K562 (cell line): ENCODE measurements around the gene CAMK1D.

Experiments
- ELF4 ChIP-seq: fragments of 450-650 bp; formaldehyde crosslinking; IDR thresholded peaks from 2 replicates; pipeline ENCODE4 v1.4.0; 2022; ENCODE audit warnings: missing genetic modification characterization
- EZH2 ChIP-seq: IDR thresholded peaks from 2 replicates; pipeline ENCODE4 v1.6.1; 2012; ENCODE audit warnings: low read depth, mild to moderate bottlenecking, inconsistent platforms, low read length, borderline replicate concordance
- MTA1 ChIP-seq: fragments of 450-650 bp; IDR thresholded peaks from 2 replicates; pipeline ENCODE4 v1.6.1; 2017; ENCODE audit warnings: borderline replicate concordance
- PHF20 ChIP-seq: fragments of 450-650 bp; IDR thresholded peaks from 2 replicates; pipeline ENCODE4 v1.6.1; 2018; ENCODE audit not compliant: partially characterized antibody
- TAF1 ChIP-seq: IDR thresholded peaks from 2 replicates; pipeline ENCODE4 v1.6.1; 2011; ENCODE audit warnings: mild to moderate bottlenecking, low read length, moderate library complexity; ENCODE audit not compliant: insufficient read depth, control insufficient read depth, severe bottlenecking; ENCODE audit errors: extremely low read depth
- TEAD4 ChIP-seq, 2 experiments: sonication (generic) in 1 of 2; formaldehyde crosslinking in 1 of 2; IDR thresholded peaks; 2 replicates each; pipeline versions ENCODE4 v1.6.1 to v1.8.0; 2012 to 2022; ENCODE audit warnings: borderline replicate concordance in 1 of 2, inconsistent platforms in 1 of 2, low read length in 1 of 2, mild to moderate bottlenecking in 1 of 2, missing genetic modification reagents in 1 of 2
- YY1 ChIP-seq, 3 experiments: IDR thresholded peaks; 2 replicates each; pipeline ENCODE4 v1.6.1; 2011; ENCODE audit warnings: low read length in 2 of 3, mild to moderate bottlenecking in 2 of 3, moderate library complexity in 2 of 3, borderline replicate concordance in 1 of 3, control low read depth in 1 of 3, low read depth in 1 of 3; ENCODE audit not compliant: insufficient read depth in 3 of 3, insufficient replicate concordance in 2 of 3, control insufficient read depth in 1 of 3, insufficient read length in 1 of 3; ENCODE audit errors: extremely low read depth in 1 of 3
- TF ChIP-seq, protein P1 (sequence below): fragments of 450-650 bp; IDR thresholded peaks from 2 replicates; pipeline ENCODE4 v1.6.1; 2016; ENCODE audit warnings: low read depth
- TF ChIP-seq, protein P2 (sequence below): sonication (generic); formaldehyde crosslinking; IDR thresholded peaks from 2 replicates; pipeline ENCODE4 v1.8.1; 2023; ENCODE audit warnings: mild to moderate bottlenecking, missing genetic modification reagents, moderate library complexity

DNA sequence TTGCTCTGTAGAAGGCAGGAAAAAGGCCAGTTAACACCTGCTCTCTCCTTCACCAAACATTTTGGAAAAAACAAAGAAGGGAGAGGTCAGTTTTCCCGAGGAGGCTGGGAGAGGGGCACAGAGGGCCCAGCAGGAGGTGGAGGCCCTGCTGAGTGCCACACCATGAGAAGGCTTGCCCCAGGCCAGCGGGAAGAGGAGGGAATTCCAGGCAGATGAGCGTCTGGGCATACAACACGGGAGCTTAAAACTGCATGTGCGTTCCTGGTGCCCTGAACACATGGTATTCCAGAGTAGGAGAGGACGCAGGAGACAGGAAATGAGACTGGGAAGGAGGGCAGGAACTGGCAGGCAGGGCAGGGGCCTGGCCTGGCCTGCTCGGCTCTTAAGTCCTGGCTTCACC lies 469.7 kb downstream of the CAMK1D start:
- TF ChIP-seq ELF4 (no peak), TAF1 (no peak), TEAD4 (IDR thresholded peaks at IDR 0.05; ENCODE audit: low read length) (no peak), TEAD4 (CRISPR knock-in tag; IDR thresholded peaks at IDR 0.05; ENCODE audit: borderline replicate concordance) (no peak), PHF20 (no peak), MTA1 (no peak), YY1 (IDR thresholded peaks at IDR 0.05; ENCODE audit: borderline replicate concordance in 1 of 3, control insufficient read depth in 1 of 3, extremely low read depth in 1 of 3, insufficient read depth in 3 of 3, insufficient read length in 1 of 3, insufficient replicate concordance in 2 of 3, low read depth in 1 of 3, low read length in 2 of 3) (no peak), EZH2 (no peak)
- TF ChIP-seq, protein P1, sequence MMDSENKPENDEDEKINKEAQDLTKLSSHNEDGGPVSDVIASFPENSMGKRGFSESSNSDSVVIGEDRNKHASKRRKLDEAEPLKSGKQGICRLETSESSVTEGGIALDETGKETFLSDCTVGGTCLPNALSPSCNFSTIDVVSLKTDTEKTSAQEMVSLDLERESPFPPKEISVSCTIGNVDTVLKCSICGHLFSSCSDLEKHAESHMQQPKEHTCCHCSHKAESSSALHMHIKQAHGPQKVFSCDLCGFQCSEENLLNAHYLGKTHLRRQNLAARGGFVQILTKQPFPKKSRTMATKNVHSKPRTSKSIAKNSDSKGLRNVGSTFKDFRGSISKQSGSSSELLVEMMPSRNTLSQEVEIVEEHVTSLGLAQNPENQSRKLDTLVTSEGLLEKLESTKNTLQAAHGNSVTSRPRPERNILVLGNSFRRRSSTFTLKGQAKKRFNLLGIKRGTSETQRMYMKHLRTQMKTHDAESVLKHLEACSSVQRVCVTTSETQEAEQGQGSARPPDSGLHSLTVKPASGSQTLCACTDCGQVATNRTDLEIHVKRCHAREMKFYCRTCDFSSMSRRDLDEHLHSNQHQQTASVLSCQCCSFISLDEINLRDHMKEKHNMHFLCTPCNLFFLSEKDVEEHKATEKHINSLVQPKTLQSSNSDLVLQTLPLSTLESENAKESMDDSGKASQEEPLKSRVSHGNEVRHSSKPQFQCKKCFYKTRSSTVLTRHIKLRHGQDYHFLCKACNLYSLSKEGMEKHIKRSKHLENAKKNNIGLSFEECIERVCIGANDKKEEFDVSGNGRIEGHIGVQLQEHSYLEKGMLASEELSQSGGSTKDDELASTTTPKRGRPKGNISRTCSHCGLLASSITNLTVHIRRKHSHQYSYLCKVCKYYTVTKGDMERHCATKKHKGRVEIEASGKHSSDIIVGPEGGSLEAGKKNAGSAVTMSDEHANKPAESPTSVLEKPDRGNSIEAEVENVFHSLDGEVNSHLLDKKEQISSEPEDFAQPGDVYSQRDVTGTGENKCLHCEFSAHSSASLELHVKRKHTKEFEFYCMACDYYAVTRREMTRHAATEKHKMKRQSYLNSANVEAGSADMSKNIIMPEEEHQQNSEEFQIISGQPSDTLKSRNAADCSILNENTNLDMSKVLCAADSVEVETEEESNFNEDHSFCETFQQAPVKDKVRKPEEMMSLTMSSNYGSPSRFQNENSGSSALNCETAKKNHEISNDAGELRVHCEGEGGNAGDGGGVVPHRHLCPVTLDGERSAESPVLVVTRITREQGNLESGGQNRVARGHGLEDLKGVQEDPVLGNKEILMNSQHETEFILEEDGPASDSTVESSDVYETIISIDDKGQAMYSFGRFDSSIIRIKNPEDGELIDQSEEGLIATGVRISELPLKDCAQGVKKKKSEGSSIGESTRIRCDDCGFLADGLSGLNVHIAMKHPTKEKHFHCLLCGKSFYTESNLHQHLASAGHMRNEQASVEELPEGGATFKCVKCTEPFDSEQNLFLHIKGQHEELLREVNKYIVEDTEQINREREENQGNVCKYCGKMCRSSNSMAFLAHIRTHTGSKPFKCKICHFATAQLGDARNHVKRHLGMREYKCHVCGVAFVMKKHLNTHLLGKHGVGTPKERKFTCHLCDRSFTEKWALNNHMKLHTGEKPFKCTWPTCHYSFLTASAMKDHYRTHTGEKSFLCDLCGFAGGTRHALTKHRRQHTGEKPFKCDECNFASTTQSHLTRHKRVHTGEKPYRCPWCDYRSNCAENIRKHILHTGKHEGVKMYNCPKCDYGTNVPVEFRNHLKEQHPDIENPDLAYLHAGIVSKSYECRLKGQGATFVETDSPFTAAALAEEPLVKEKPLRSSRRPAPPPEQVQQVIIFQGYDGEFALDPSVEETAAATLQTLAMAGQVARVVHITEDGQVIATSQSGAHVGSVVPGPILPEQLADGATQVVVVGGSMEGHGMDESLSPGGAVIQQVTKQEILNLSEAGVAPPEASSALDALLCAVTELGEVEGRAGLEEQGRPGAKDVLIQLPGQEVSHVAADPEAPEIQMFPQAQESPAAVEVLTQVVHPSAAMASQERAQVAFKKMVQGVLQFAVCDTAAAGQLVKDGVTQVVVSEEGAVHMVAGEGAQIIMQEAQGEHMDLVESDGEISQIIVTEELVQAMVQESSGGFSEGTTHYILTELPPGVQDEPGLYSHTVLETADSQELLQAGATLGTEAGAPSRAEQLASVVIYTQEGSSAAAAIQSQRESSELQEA = no peak
- TF ChIP-seq, protein P2, sequence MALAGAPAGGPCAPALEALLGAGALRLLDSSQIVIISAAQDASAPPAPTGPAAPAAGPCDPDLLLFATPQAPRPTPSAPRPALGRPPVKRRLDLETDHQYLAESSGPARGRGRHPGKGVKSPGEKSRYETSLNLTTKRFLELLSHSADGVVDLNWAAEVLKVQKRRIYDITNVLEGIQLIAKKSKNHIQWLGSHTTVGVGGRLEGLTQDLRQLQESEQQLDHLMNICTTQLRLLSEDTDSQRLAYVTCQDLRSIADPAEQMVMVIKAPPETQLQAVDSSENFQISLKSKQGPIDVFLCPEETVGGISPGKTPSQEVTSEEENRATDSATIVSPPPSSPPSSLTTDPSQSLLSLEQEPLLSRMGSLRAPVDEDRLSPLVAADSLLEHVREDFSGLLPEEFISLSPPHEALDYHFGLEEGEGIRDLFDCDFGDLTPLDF = no peak
